K562 (cell line): ENCODE results near the gene ILF3. TPM values are rescaled to one million over a fixed set of nuclear protein-coding genes. Genes with fewer than 3 reads are reported as not detected.
A peak's percentile ranks its signal among the peaks of the same experiment; 100 is the strongest.

Source experiments
- ATAC-seq: fragments of 200-7000 bp; cut with Tn5 transposase; 3 replicates; pipeline ENCODE4 v1.9.1; 2020; ENCODE audit warnings: moderate library complexity
- BruUV-seq: library from RNA; stranded (reverse); fragments of 400-500 nt; replicated peaks from 2 replicates; lab custom pipeline; 2021; lab: Mats Ljungman, UMichigan
- CTCF ChIA-PET: fragments of 300-600 bp; formaldehyde crosslinking; extraction: SDS; loops from one replicate; lab custom pipeline; 2021; ENCODE audit warnings: low intra/inter-chr PET ratio; lab: Yijun Ruan, JAX
- POLR2A ChIA-PET: fragments of 300-600, 350-650 bp; sonication (Branson Sonifier 250); formaldehyde crosslinking; extraction: SDS; loops from one replicate; lab custom pipeline; 2021; ENCODE audit warnings: antibody characterized with exemption, inconsistent platforms; lab: Yijun Ruan, JAX
- DNase-seq, 4 experiments: peaks; one replicate each; pipeline versions ENCODE4 v3.0.0 to v3.0.0-alpha.2; 2011 to 2018; ENCODE audit warnings: low spot score in 3 of 4, mixed read lengths in 3 of 4; ENCODE audit errors: extremely low read depth in 1 of 4
- FAIRE-seq: peaks from 2 replicates; lab custom pipeline; 2011; peaks lifted over from hg19 to GRCh38; lab: Jason Lieb, UNC
- H2AFZ ChIP-seq: 2 replicates; pipeline ENCODE4 v1.6.0; 2011; ENCODE audit warnings: low read depth, low read length, control low read depth, inconsistent platforms
- H3K27ac ChIP-seq: fragments of 200-600 bp; 3 replicates; pipeline ENCODE4 v1.8.0; 2011; ENCODE audit warnings: low read depth, mild to moderate bottlenecking, control low read depth, inconsistent platforms, low read length, moderate library complexity, mixed read lengths; ENCODE audit errors: extremely low read depth
- H3K27me3 ChIP-seq, 2 experiments: fragments of 300-600 bp in 1 of 2; 2 replicates in 1 of 2; 3 replicates in 1 of 2; pipeline versions ENCODE4 v1.6.0 to v1.8.0; 2011; ENCODE audit warnings: inconsistent platforms in 2 of 2, low read length in 2 of 2, mild to moderate bottlenecking in 1 of 2, mixed read lengths in 1 of 2, moderate library complexity in 1 of 2; ENCODE audit not compliant: control insufficient read depth in 2 of 2, insufficient read depth in 2 of 2
- H3K36me3 ChIP-seq: fragments of 300-600 bp; 3 replicates; pipeline ENCODE4 v1.8.0; 2011; ENCODE audit warnings: mild to moderate bottlenecking, low read length, inconsistent platforms; ENCODE audit not compliant: control insufficient read depth, insufficient read depth
- H3K4me1 ChIP-seq, 2 experiments: fragments of 200-600 bp in 1 of 2; replicated peaks in 1 of 2; 2 replicates in 1 of 2; 3 replicates in 1 of 2; pipeline versions ENCODE4 v1.5.1 to v1.8.0; 2011; ENCODE audit warnings: inconsistent platforms in 2 of 2, low read length in 2 of 2, mild to moderate bottlenecking in 1 of 2, mixed read lengths in 1 of 2, moderate library complexity in 1 of 2; ENCODE audit not compliant: control insufficient read depth in 2 of 2, insufficient read depth in 2 of 2
- H3K4me2 ChIP-seq: 2 replicates; pipeline ENCODE4 v1.6.1; 2011; ENCODE audit warnings: low read length, control low read depth, inconsistent platforms, mixed read lengths; ENCODE audit not compliant: insufficient read depth
- H3K4me3 ChIP-seq: fragments of 200-600 bp; sonication (generic), shearing (Covaris generic); 2 replicates; pipeline ENCODE4 v1.5.1; 2016; ENCODE audit warnings: control low read depth, inconsistent platforms
- H3K79me2 ChIP-seq: fragments of 200-600 bp; 3 replicates; pipeline ENCODE4 v1.8.0; 2011; ENCODE audit warnings: low read length, inconsistent platforms; ENCODE audit not compliant: control insufficient read depth, insufficient read depth
- H3K9ac ChIP-seq, 2 experiments: 2 replicates each; pipeline versions ENCODE4 v1.6.0 to v1.6.1; 2011; ENCODE audit warnings: low read depth in 2 of 2, low read length in 2 of 2, control low read depth in 1 of 2, inconsistent platforms in 1 of 2, mild to moderate bottlenecking in 1 of 2, mixed read lengths in 1 of 2; ENCODE audit not compliant: insufficient read depth in 1 of 2
- H3K9me1 ChIP-seq: one replicate; pipeline ENCODE4 v1.6.0; 2011; ENCODE audit warnings: inconsistent platforms, mild to moderate bottlenecking, low read length, moderate library complexity; ENCODE audit not compliant: control insufficient read depth, insufficient read depth
- H3K9me3 ChIP-seq: replicated peaks from 2 replicates; pipeline ENCODE4 v1.5.1; 2011; ENCODE audit warnings: low read depth, low read length, inconsistent platforms; ENCODE audit not compliant: control insufficient read depth, insufficient read depth
- H4K20me1 ChIP-seq: replicated peaks from 2 replicates; pipeline ENCODE4 v1.6.1; 2011; ENCODE audit warnings: low read length, inconsistent platforms, mixed read lengths; ENCODE audit not compliant: control insufficient read depth, insufficient read depth
- ARID1B ChIP-seq: fragments of 450-650 bp; IDR thresholded peaks from 2 replicates; pipeline ENCODE4 v1.6.1; 2016; ENCODE audit warnings: antibody characterized with exemption, mild to moderate bottlenecking, inconsistent platforms
- EHMT2 ChIP-seq: fragments of 450-650 bp; IDR thresholded peaks from 2 replicates; pipeline ENCODE4 v1.6.1; 2018; ENCODE audit warnings: antibody characterized with exemption
- EP300 ChIP-seq: IDR thresholded peaks from 2 replicates; pipeline ENCODE4 v1.6.1; 2012; ENCODE audit warnings: low read length, improper control_type of control experiment
- HDAC3 ChIP-seq: fragments of 450-650 bp; IDR thresholded peaks from 2 replicates; pipeline ENCODE4 v1.6.1; 2018; ENCODE audit warnings: borderline replicate concordance, mild to moderate bottlenecking, moderate library complexity; ENCODE audit not compliant: partially characterized antibody
- NFE2 ChIP-seq: IDR thresholded peaks from 2 replicates; pipeline ENCODE4 v1.6.1; 2014; ENCODE audit warnings: antibody characterized with exemption, low read depth
- NR4A1 ChIP-seq, 2 experiments: fragments of 250-450 bp in 1 of 2; fragments of 450-650 bp in 1 of 2; sonication (Bioruptor Pico) in 1 of 2; IDR thresholded peaks; 2 replicates each; pipeline versions ENCODE4 v1.4.0 to v1.6.1; 2016 to 2020; ENCODE audit warnings: mild to moderate bottlenecking in 2 of 2, missing compliant biosample characterization in 1 of 2, missing genetic modification characterization in 1 of 2, moderate library complexity in 1 of 2
- SMAD4 ChIP-seq: fragments of 250-450 bp; sonication (Bioruptor Pico); conservative IDR thresholded peaks from 2 replicates; pipeline ENCODE4 v1.8.0; 2021; ENCODE audit warnings: inconsistent platforms, mild to moderate bottlenecking, moderate library complexity
- SMARCE1 ChIP-seq: fragments of 450-650 bp; IDR thresholded peaks from 2 replicates; pipeline ENCODE4 v1.7.1; 2016; ENCODE audit warnings: mild to moderate bottlenecking
- STAT5A ChIP-seq: IDR thresholded peaks from 2 replicates; pipeline ENCODE4 v1.6.1; 2012; ENCODE audit warnings: low read length, inconsistent platforms, borderline replicate concordance
- TBL1XR1 ChIP-seq, 2 experiments: IDR thresholded peaks; 2 replicates each; pipeline ENCODE4 v1.6.1; 2012; ENCODE audit warnings: improper control_type of control experiment in 2 of 2, low read length in 2 of 2, mild to moderate bottlenecking in 1 of 2
- ZNF707 ChIP-seq: fragments of 250-450 bp; sonication (Bioruptor Pico); conservative IDR thresholded peaks from 2 replicates; pipeline ENCODE4 v1.8.0; 2022; ENCODE audit warnings: inconsistent platforms, mild to moderate bottlenecking, moderate library complexity
- WGBS: fragments of 100-300 bp; shearing (Covaris generic); methylation state at CpG from one replicate; pipeline ENCODE4 v1.1.6; 2016; ENCODE audit warnings: low coverage, mixed read lengths; ENCODE audit not compliant: insufficient coverage; ENCODE audit errors: missing lambda C conversion rate; 5-methylcytosine and 5-hydroxymethylcytosine counted together
- in situ Hi-C: fragments of 300-500 bp; cut with MboI; formaldehyde crosslinking; loops from 4 replicates; pipeline ENCODE4 v1.15.0; 2018; ENCODE audit warnings: inconsistent platforms, mixed read lengths
- intact Hi-C: fragments of 100-400 bp; cut with micrococcal nuclease; formaldehyde crosslinking; loops from 2 replicates; pipeline ENCODE4 v1.14.2; 2022
- polyA plus RNA-seq, 8 experiments: library from polyadenylated mRNA; depleted of rRNA in 4 of 8; stranded (reverse) in 5 of 8; unstranded in 3 of 8; fragments of >200 nt; fragmentation: Nextera tagmentation in 2 of 8; fragmentation: Illumina TruSeq in 1 of 8; extraction: Ambion mirVana in 2 of 8; extraction: Trizol in 1 of 8; gene quantifications; 2 replicates each; pipeline versions ENCODE4 v1.2.1 to v1.2.3, GENCODE V29; 2011 to 2014; ENCODE audit warnings: inconsistent platforms in 1 of 8, missing spikeins in 1 of 8
- total RNA-seq, 7 experiments: library from RNA; depleted of rRNA in 6 of 7; stranded (reverse); fragments of >200 nt in 6 of 7; fragmentation: Illumina TruSeq in 2 of 7; extraction: Trizol in 2 of 7; gene quantifications; 2 replicates each; pipeline versions ENCODE4 v1.2.1 to v1.2.3, GENCODE V29; 2011 to 2021; ENCODE audit warnings: low replicate concordance in 1 of 7
- TF ChIP-seq, protein P1 (sequence below): fragments of 450-650 bp; formaldehyde crosslinking; IDR thresholded peaks from 2 replicates; pipeline ENCODE4 v1.4.0; 2022; ENCODE audit warnings: missing genetic modification characterization
- TF ChIP-seq, protein P2 (sequence below): fragments of 250-450 bp; sonication (Bioruptor Pico); IDR thresholded peaks from 2 replicates; pipeline ENCODE4 v1.5.0; 2021; ENCODE audit warnings: mild to moderate bottlenecking, moderate library complexity
- TF ChIP-seq, protein P3 (sequence below): fragments of 450-650 bp; IDR thresholded peaks from 2 replicates; pipeline ENCODE4 v1.6.1; 2016; ENCODE audit warnings: antibody characterized with exemption

Gene ILF3
- total and polyA plus RNA-seq, 9 of the 15 experiments (the other 6 are each of a cell fraction or from before 2014, with no cell fraction given), result 26.0 to 453 (median 175) TPM

DNA sequence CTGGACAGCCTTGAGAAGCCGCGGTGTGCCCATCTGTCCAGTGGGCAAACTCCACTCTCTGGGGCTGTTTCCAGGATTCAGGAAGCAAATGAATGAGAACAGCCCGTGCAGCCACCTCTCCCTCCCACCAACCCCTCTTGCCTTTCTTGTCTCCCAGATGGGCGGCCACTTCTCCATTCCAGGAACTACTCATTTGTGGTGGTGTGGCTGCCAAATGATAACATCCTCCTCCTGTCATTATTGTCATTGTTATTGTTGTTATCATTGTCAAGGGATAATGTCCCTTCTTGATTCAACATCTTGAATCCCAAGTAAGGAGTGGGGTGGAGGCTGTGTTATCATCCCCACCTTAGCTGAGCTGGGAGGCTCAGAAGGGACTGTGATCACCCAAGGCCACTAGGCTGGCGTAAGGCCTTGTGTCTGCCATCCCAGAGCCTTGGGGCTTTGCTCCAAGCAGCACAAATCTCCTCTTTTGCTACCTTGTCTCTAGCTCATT lies 65.4 kb downstream of the ILF3 start:
- H3K79me2 ChIP-seq, result peaks cover 66% of the 10 kb centered on the region
- peaks cover 45% of the 10 kb centered on the region for H4K20me1 ChIP-seq
- TSS peak; percentile 38 for BruUV-seq
- 0% methylated on average over 5 of the region's 5 CpGs for WGBS
- in situ Hi-C loops (no loop called here), intact Hi-C loops (loop anchor here (2.0 to 5.0 kb wide), 3 partner anchors 17 to 89 kb away; no protein-coding TSS in a partner anchor)
- peak overlapping the region; percentile 95; the same call in 2 of the 3 replicates for H3K27ac ChIP-seq
- H3K9ac ChIP-seq, result peak overlapping the region; percentile 96 to 99
- no peaks in the 10 kb centered on the region for H3K27me3 ChIP-seq
- H3K36me3 ChIP-seq, result peaks cover 30% of the 10 kb centered on the region
- DNase-seq, result peak; percentile 54 to 88 (median 65)
- peaks cover 18 to 39% of the 10 kb centered on the region in 2 experiments; a peak in 4 of 5 replicates for H3K4me1 ChIP-seq
- POLR2A ChIA-PET, result interaction anchor here (0.7 to 2.2 kb wide), 4 partner anchors 17 to 138 kb away, joined by 3 to 7 read pairs (median 3); no protein-coding TSS in a partner anchor
- H3K4me3 ChIP-seq, result peak overlapping the region; percentile 99
- peak; percentile 89 for FAIRE-seq
- 0 out of 3 replicates have a peak, but pooled peaks have one; percentile 3 for ATAC-seq
- H3K9me3 ChIP-seq, result no peaks in the 10 kb centered on the region
- no peak overlapping the region for H2AFZ ChIP-seq
- CTCF ChIA-PET, result interaction anchor here (0.7 kb wide), 1 partner anchor 27 kb away, joined by 3 read pairs; no protein-coding TSS in a partner anchor
- peaks cover 8% of the 10 kb centered on the region for H3K9me1 ChIP-seq
- peak overlapping the region; percentile 96 for H3K4me2 ChIP-seq
- TF ChIP-seq ARID1B (peak; percentile 92), SMAD4 (peak; percentile 74), NFE2 (peak; percentile 64), NR4A1 (CRISPR knock-in tag; IDR thresholded peaks at IDR 0.05) (no peak), NR4A1 (tag; IDR thresholded peaks at IDR 0.05) (no peak; the same call in 1 of the 2 replicates), TBL1XR1 (IDR thresholded peaks at IDR 0.05; ENCODE audit: low read length in 2 of 2) (peak in 1 of 2 experiments; percentile 74; a peak in 1 of 4 replicates), ZNF707 (CRISPR knock-in tag) (peak; percentile 81), SMARCE1 (peak; percentile 47; the same call in 1 of the 2 replicates), HDAC3 (peak; percentile 37), STAT5A (peak; percentile 83), EP300 (peak; percentile 66; the same call in 1 of the 2 replicates), EHMT2 (0 out of 2 replicates have a peak, but pooled peaks have one; percentile 22)
- TF ChIP-seq, protein P1, sequence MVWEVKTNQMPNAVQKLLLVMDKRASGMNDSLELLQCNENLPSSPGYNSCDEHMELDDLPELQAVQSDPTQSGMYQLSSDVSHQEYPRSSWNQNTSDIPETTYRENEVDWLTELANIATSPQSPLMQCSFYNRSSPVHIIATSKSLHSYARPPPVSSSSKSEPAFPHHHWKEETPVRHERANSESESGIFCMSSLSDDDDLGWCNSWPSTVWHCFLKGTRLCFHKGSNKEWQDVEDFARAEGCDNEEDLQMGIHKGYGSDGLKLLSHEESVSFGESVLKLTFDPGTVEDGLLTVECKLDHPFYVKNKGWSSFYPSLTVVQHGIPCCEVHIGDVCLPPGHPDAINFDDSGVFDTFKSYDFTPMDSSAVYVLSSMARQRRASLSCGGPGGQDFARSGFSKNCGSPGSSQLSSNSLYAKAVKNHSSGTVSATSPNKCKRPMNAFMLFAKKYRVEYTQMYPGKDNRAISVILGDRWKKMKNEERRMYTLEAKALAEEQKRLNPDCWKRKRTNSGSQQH, result peak; percentile 88; the same call in 1 of the 2 replicates
- TF ChIP-seq, protein P2, sequence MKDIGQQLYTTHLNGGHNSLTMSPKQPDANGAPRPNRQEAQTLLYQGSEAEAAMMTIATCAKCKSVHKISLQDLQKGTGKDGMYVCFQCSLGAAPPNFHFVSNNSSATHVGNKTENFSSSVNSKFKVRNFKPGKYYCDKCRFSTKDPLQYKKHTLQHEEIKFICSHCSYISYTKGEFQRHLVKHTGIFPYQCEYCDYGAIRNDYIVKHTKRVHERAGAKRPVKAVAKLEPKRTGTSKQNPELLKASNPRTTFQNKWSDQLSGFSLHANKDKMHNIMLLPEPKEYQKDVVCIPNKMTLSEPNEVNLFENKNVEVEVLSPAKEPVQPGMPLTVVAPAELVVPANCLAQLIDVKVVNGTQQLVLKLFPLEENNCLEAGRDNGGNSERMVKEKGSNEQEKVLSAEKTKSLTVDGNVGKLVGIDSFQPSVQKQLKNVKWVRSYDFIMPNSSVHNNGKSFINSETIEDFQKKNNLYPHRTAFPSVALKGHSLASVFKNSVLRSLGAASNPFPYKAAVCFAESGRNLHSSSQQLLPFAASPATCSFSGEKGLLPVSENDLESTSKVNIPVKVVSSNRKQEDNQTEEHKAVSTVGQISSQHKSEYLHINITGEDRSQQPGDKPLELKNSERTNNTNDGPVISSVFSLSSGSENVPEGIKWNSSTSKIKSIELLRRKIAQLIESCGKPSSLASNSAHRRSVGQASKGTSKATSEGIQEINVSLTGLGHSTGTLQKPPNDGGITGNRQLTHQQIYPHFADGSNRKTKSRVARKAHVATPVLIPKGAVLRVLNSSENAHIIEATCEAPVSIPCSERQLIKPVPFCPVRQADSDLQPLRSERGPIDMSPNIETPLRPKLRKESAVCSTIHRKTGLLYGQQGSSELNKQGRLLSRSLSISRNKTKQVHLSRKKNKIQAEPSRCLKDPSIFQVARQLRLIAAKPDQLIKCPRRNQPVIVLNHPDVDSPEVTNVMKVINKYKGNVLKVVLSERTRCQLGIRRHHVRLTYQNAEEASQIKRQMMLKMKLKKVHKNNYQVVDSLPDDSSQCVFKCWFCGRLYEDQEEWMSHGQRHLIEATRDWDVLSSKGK (CRISPR knock-in tag), result no peak
- TF ChIP-seq, protein P3, sequence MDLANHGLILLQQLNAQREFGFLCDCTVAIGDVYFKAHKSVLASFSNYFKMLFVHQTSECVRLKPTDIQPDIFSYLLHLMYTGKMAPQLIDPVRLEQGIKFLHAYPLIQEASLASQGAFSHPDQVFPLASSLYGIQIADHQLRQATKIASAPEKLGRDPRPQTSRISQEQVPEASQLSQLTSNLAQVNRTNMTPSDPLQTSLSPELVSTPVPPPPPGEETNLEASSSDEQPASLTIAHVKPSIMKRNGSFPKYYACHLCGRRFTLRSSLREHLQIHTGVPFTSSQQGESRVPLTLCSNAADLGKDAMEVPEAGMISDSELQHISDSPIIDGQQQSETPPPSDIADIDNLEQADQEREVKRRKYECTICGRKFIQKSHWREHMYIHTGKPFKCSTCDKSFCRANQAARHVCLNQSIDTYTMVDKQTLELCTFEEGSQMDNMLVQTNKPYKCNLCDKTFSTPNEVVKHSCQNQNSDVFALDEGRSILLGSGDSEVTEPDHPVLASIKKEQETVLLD, result peak; percentile 68; the same call in 1 of the 2 replicates
